ENCODE data around the gene PYHIN1. TPM values are rescaled to one million over a fixed set of nuclear protein-coding genes. Genes with fewer than 3 reads are reported as not detected.
A peak's percentile ranks its signal among the peaks of the same experiment; 100 is the strongest.

The PYHIN1 gene
- total RNA-seq, 1 experiment from 2014 or later: not detected

GRCh38 chr1:158962983-158963382, 31.6 kb downstream of the PYHIN1 start:
- Histone ChIP-seq H3K36me3 (no peaks in the 10 kb centered on the region), H3K4me3 (no peak overlapping the region), H3K27me3 (peaks cover 8% of the 10 kb centered on the region; the same call in 1 of the 2 replicates), H3K9me3 (no peaks in the 10 kb centered on the region)
- no peak for DNase-seq

GRCh38 chr1:158969166-158969565, 37.8 kb downstream of the PYHIN1 start:
- no peaks in the 10 kb centered on the region for H3K36me3 ChIP-seq
- no peaks in the 10 kb centered on the region for H3K9me3 ChIP-seq
- no peak overlapping the region for H3K4me3 ChIP-seq
- DNase-seq: no peak
- H3K27me3 ChIP-seq: peaks cover 8% of the 10 kb centered on the region; the same call in 1 of the 2 replicates

GRCh38 chr1:158969855-158970254, 38.5 kb downstream of the PYHIN1 start:
- DNase-seq: no peak
- Histone ChIP-seq H3K9me3 (no peaks in the 10 kb centered on the region), H3K27me3 (peaks cover 8% of the 10 kb centered on the region; the same call in 1 of the 2 replicates), H3K36me3 (no peaks in the 10 kb centered on the region), H3K4me3 (no peak overlapping the region)

GRCh38 chr1:158972841-158973240, 41.5 kb downstream of the PYHIN1 start:
- no peaks in the 10 kb centered on the region for H3K36me3 ChIP-seq
- no peak for DNase-seq
- H3K4me3 ChIP-seq: no peak overlapping the region
- no peaks in the 10 kb centered on the region for H3K27me3 ChIP-seq
- H3K9me3 ChIP-seq: no peaks in the 10 kb centered on the region

GRCh38 chr1:158976219-158976618, 44.9 kb downstream of the PYHIN1 start:
- H3K4me3 ChIP-seq: no peak overlapping the region
- no peaks in the 10 kb centered on the region for H3K27me3 ChIP-seq
- DNase-seq: no peak
- H3K9me3 ChIP-seq: no peaks in the 10 kb centered on the region
- H3K36me3 ChIP-seq: no peaks in the 10 kb centered on the region

- Histone ChIP-seq H3K36me3 (no peaks in the 10 kb centered on the region), H3K27me3 (no peaks in the 10 kb centered on the region), H3K9me3 (no peaks in the 10 kb centered on the region; the same call in 1 of the 2 replicates), H3K4me3 (no peak overlapping the region)
- no peak for DNase-seq
These were observed 47.4 kb downstream of the PYHIN1 start for GRCh38 chr1:158978730-158979129.

GRCh38 chr1:158979229-158979628, 47.9 kb downstream of the PYHIN1 start:
- no peaks in the 10 kb centered on the region for H3K27me3 ChIP-seq

GRCh38 chr1:158983235-158983634, 51.9 kb downstream of the PYHIN1 start:
- Histone ChIP-seq H3K27me3 (no peaks in the 10 kb centered on the region), H3K9me3 (no peaks in the 10 kb centered on the region; the same call in 1 of the 2 replicates), H3K4me3 (no peak overlapping the region), H3K36me3 (no peaks in the 10 kb centered on the region)
- DNase-seq: no peak

More at GRCh38 chr1:158979229-158979628, 47.9 kb downstream of the PYHIN1 start:
- Histone ChIP-seq H3K9me3 (no peaks in the 10 kb centered on the region; the same call in 1 of the 2 replicates), H3K4me3 (no peak overlapping the region), H3K36me3 (no peaks in the 10 kb centered on the region)
- no peak for DNase-seq

GRCh38 chr1:158984386-158984785, 53.0 kb downstream of the PYHIN1 start:
- DNase-seq: no peak
- no peaks in the 10 kb centered on the region; the same call in 1 of the 2 replicates for H3K9me3 ChIP-seq
- no peak overlapping the region for H3K4me3 ChIP-seq
- no peaks in the 10 kb centered on the region for H3K27me3 ChIP-seq
- no peaks in the 10 kb centered on the region for H3K36me3 ChIP-seq

GRCh38 chr1:158989424-158989823, 58.1 kb downstream of the PYHIN1 start:
- peaks cover 4% of the 10 kb centered on the region for H3K27me3 ChIP-seq
- no peaks in the 10 kb centered on the region for H3K36me3 ChIP-seq
- no peak overlapping the region for H3K4me3 ChIP-seq
- no peak for DNase-seq
- H3K9me3 ChIP-seq: no peaks in the 10 kb centered on the region

GRCh38 chr1:158992787-158993312, 61.5 kb downstream of the PYHIN1 start:
- DNase-seq: no peak
- Histone ChIP-seq H3K4me3 (no peak overlapping the region), H3K36me3 (no peaks in the 10 kb centered on the region), H3K27me3 (peaks cover 4% of the 10 kb centered on the region), H3K9me3 (no peaks in the 10 kb centered on the region; the same call in 1 of the 2 replicates)

GRCh38 chr1:158996998-158997397, 65.6 kb downstream of the PYHIN1 start:
- Histone ChIP-seq H3K27me3 (no peaks in the 10 kb centered on the region; the same call in 1 of the 2 replicates), H3K36me3 (no peaks in the 10 kb centered on the region), H3K4me3 (no peak overlapping the region), H3K9me3 (no peaks in the 10 kb centered on the region; the same call in 1 of the 2 replicates)
- no peak for DNase-seq

- Histone ChIP-seq H3K9me3 (no peaks in the 10 kb centered on the region; the same call in 1 of the 2 replicates), H3K4me3 (peak overlapping the region; percentile 44), H3K27me3 (no peaks in the 10 kb centered on the region; the same call in 1 of the 2 replicates), H3K36me3 (no peaks in the 10 kb centered on the region)
- DNase-seq: no peak
These were observed 66.9 kb downstream of the PYHIN1 start for GRCh38 chr1:158998037-158998780.

- H3K4me3 ChIP-seq: peak overlapping the region; percentile 44
- no peaks in the 10 kb centered on the region; the same call in 1 of the 2 replicates for H3K27me3 ChIP-seq
- no peaks in the 10 kb centered on the region for H3K36me3 ChIP-seq
- DNase-seq: peak; percentile 40
- no peaks in the 10 kb centered on the region; the same call in 1 of the 2 replicates for H3K9me3 ChIP-seq
These were observed 67.4 kb downstream of the PYHIN1 start for GRCh38 chr1:158998781-158999161.

GRCh38 chr1:158999316-159000069, 68.1 kb downstream of the PYHIN1 start:
- DNase-seq: peak; percentile 70
- Histone ChIP-seq H3K4me3 (peak overlapping the region; percentile 44), H3K36me3 (no peaks in the 10 kb centered on the region), H3K27me3 (no peaks in the 10 kb centered on the region), H3K9me3 (no peaks in the 10 kb centered on the region; the same call in 1 of the 2 replicates)

- DNase-seq: no peak
- Histone ChIP-seq H3K36me3 (no peaks in the 10 kb centered on the region), H3K27me3 (no peaks in the 10 kb centered on the region), H3K9me3 (no peaks in the 10 kb centered on the region; the same call in 1 of the 2 replicates), H3K4me3 (peak overlapping the region; percentile 44)
These were observed 68.7 kb downstream of the PYHIN1 start for GRCh38 chr1:159000070-159000409.

- Histone ChIP-seq H3K9me3 (no peaks in the 10 kb centered on the region), H3K27me3 (no peaks in the 10 kb centered on the region), H3K36me3 (no peaks in the 10 kb centered on the region), H3K4me3 (peak overlapping the region; percentile 44)
- DNase-seq: peak; percentile 89
These were observed 69.3 kb downstream of the PYHIN1 start for GRCh38 chr1:159000625-159001024.

Data from MG63 (cell line).